ENCODE data around the gene PTPRA. TPM values are rescaled to one million over a fixed set of nuclear protein-coding genes. Genes with fewer than 3 reads are reported as not detected.

The PTPRA gene
- total RNA-seq, 1 donor: 44.2 TPM

GRCh38 chr20:2879146-2879545 lies 5.9 kb downstream of the PTPRA start:
- Histone ChIP-seq H3K27ac (ENCODE audit: low read depth, low read length) (no peak overlapping the region), H3K36me3 (ENCODE audit: insufficient read depth, low read length) (no peaks in the 10 kb centered on the region), H4K20me1 (ENCODE audit: insufficient read depth, low read length) (peaks cover 51% of the 10 kb centered on the region), H3K79me2 (ENCODE audit: insufficient read depth, low read length) (peaks cover 80% of the 10 kb centered on the region), H3K4me1 (ENCODE audit: insufficient read depth, low read length) (peaks cover 12% of the 10 kb centered on the region), H3K4me3 (ENCODE audit: insufficient read depth, low read length) (no peak overlapping the region), H3K27me3 (ENCODE audit: insufficient read depth, low read length) (no peaks in the 10 kb centered on the region), H3K9me3 (ENCODE audit: low read depth, low read length) (no peaks in the 10 kb centered on the region), H3K4me2 (ENCODE audit: insufficient read depth, low read length) (no peak overlapping the region), H2AFZ (ENCODE audit: low read length) (no peak overlapping the region)
- DNase-seq (ENCODE audit: insufficient read length, low spot score, missing footprints): peak; percentile 98
- no peak for TF ChIP-seq CTCF (IDR thresholded peaks at IDR 0.05; ENCODE audit: extremely low read depth, low read depth, low read length)

- H3K36me3 ChIP-seq (ENCODE audit: insufficient read depth, low read length): no peaks in the 10 kb centered on the region
- no peak overlapping the region for H2AFZ ChIP-seq (ENCODE audit: low read length)
- no peak overlapping the region for H3K4me3 ChIP-seq (ENCODE audit: insufficient read depth, low read length)
- H3K27me3 ChIP-seq (ENCODE audit: insufficient read depth, low read length): no peaks in the 10 kb centered on the region
- no peak for TF ChIP-seq CTCF (IDR thresholded peaks at IDR 0.05; ENCODE audit: extremely low read depth, low read depth, low read length)
- H3K79me2 ChIP-seq (ENCODE audit: insufficient read depth, low read length): peaks cover 78% of the 10 kb centered on the region
- H4K20me1 ChIP-seq (ENCODE audit: insufficient read depth, low read length): peaks cover 42% of the 10 kb centered on the region
- peaks cover 6% of the 10 kb centered on the region for H3K4me1 ChIP-seq (ENCODE audit: insufficient read depth, low read length)
- H3K9me3 ChIP-seq (ENCODE audit: low read depth, low read length): no peaks in the 10 kb centered on the region
- H3K4me2 ChIP-seq (ENCODE audit: insufficient read depth, low read length): no peak overlapping the region
- no peak for DNase-seq (ENCODE audit: insufficient read length, low spot score, missing footprints)
- no peak overlapping the region for H3K27ac ChIP-seq (ENCODE audit: low read depth, low read length)
These were observed 7.4 kb downstream of the PTPRA start for GRCh38 chr20:2880650-2881049.

- Histone ChIP-seq H3K4me1 (ENCODE audit: insufficient read depth, low read length) (peaks cover 3% of the 10 kb centered on the region), H3K4me2 (ENCODE audit: insufficient read depth, low read length) (no peak overlapping the region), H3K36me3 (ENCODE audit: insufficient read depth, low read length) (no peaks in the 10 kb centered on the region), H4K20me1 (ENCODE audit: insufficient read depth, low read length) (peaks cover 36% of the 10 kb centered on the region), H3K4me3 (ENCODE audit: insufficient read depth, low read length) (no peak overlapping the region), H3K27me3 (ENCODE audit: insufficient read depth, low read length) (no peaks in the 10 kb centered on the region), H3K9me3 (ENCODE audit: low read depth, low read length) (no peaks in the 10 kb centered on the region), H2AFZ (ENCODE audit: low read length) (no peak overlapping the region), H3K27ac (ENCODE audit: low read depth, low read length) (no peak overlapping the region), H3K79me2 (ENCODE audit: insufficient read depth, low read length) (peaks cover 79% of the 10 kb centered on the region)
- no peak for DNase-seq (ENCODE audit: insufficient read length, low spot score, missing footprints)
- TF ChIP-seq CTCF (IDR thresholded peaks at IDR 0.05; ENCODE audit: extremely low read depth, low read depth, low read length): no peak
These were observed 10.7 kb downstream of the PTPRA start for GRCh38 chr20:2883726-2884637.

- Histone ChIP-seq H2AFZ (ENCODE audit: low read length) (no peak overlapping the region), H3K4me2 (ENCODE audit: insufficient read depth, low read length) (no peak overlapping the region), H3K9me3 (ENCODE audit: low read depth, low read length) (no peaks in the 10 kb centered on the region), H3K4me3 (ENCODE audit: insufficient read depth, low read length) (no peak overlapping the region), H3K36me3 (ENCODE audit: insufficient read depth, low read length) (no peaks in the 10 kb centered on the region), H3K79me2 (ENCODE audit: insufficient read depth, low read length) (peaks cover 77% of the 10 kb centered on the region), H3K4me1 (ENCODE audit: insufficient read depth, low read length) (peaks cover 9% of the 10 kb centered on the region), H3K27me3 (ENCODE audit: insufficient read depth, low read length) (no peaks in the 10 kb centered on the region), H4K20me1 (ENCODE audit: insufficient read depth, low read length) (peaks cover 38% of the 10 kb centered on the region), H3K27ac (ENCODE audit: low read depth, low read length) (no peak overlapping the region)
- DNase-seq (ENCODE audit: insufficient read length, low spot score, missing footprints): no peak
- TF ChIP-seq CTCF (IDR thresholded peaks at IDR 0.05; ENCODE audit: extremely low read depth, low read depth, low read length): no peak
These were observed 14.4 kb downstream of the PTPRA start for GRCh38 chr20:2887715-2888114.
